Stimulated activated CD8-positive, alpha-beta memory T cell treated with anti-CD3 and anti-CD28 coated beads, Interleukin-7, amount 100 ng/mL, for 48 hours (primary cell): Measurements from ENCODE around the gene KRTAP1-3.
"Not testable (repeated sequence)": the region's sequence is repeated elsewhere in the genome, so short reads cannot be mapped to it uniquely, and the experiment has no call there.

Source experiments
- DNase-seq, 2 donors: peaks; one replicate each; pipeline ENCODE4 v3.0.0-alpha.2; 2020; ENCODE audit warnings: low read depth in 1 of 2; ENCODE audit errors: extremely low read depth in 1 of 2

Gene KRTAP1-3

GRCh38 chr17:41012326-41013120, 22.2 kb downstream of the KRTAP1-3 start:
- DNase-seq = no peak

DNA sequence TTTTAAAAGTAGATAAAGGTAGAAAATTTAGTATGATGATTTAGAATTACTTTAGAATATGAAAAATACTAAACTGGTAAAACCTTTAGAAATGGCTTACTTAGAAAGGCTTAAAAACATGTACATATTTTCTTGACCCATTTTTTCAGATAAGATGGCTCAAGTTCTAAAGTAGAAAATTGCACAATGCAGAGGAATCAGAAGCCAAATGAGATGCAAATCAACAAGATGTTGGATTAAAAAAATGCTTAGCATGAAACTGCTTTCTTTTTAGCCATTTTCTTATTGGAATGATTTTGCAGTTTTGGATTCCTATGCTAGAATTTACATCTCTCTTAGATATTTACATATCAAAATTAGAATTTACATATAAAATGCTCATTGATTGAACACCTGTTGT, 24.2 kb downstream of the KRTAP1-3 start:
- no peak for DNase-seq

- DNase-seq = no peak
Observed at GRCh38 chr17:41009936-41010335, 24.7 kb downstream of the KRTAP1-3 start.

DNA sequence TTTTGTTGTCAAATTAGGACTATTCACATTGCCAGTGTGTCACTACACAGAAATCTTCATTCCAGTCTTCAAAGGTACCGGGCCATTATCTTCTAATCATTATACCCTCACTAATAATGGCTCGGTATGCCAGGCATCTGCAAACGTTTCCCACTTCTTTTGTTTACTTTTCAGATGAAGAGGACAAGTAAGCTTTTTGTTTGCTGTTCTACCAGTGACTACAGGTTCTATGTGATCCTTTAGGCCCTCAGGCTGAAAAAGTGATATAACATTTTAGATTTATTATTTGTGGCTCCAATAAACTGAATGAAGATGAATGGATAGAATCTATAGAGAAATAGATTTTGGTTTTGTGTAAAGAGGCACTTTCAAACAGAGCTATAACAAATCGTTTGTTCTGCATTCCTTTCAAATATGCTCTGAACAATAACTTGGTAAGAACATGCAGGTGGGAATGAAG, 25.3 kb downstream of the KRTAP1-3 start:
- no peak for DNase-seq

DNA sequence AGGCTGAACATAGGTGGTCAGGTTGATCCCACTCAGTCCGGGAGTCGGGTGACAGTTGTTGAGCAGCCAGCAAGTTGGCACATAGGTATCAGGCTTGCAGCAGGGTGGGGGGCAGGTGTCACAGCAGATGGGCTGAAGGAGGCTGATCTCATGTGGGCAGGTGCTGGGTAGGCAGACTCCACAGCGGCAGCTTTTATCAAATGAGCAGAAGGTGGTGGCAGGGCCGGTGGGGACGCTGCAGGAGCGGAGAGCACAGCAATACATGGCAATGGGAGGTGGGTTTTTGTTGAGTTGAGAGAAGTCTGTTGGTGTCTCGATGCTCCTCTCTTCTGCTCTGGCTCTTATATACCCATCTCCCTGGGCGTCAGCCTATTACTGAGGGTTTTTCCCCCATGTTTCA, 25.9 kb downstream of the KRTAP1-3 start, which contains the start of gene KRTAP3-1:
Gene KRTAP3-1, minus strand, starts transcription at position 318 of the 400 bp plus-strand sequence. Its CDS starts 54 bp downstream, at position 264.
- DNase-seq = no peak

DNA sequence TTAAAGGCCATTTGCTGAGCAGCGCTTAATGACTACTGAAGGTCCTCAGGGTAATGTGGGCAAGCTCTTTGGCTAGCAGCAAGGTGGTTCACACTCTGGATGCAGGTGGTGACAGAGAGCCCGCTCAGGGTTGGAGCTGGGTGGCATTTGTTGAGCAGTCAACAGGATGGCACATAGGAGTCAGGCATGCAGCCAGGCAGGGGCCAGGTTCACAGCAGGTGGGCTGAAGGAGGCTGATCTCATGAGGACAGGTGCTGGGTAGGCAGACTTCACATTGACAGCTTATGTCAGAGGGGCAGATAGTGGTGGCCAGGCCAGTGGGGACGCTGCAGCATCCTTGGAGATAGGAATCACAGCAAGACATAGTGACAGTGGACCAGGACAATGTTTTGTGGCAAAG, 30.3 kb downstream of the KRTAP1-3 start:
- no peak for DNase-seq

- no peak for DNase-seq
Observed at GRCh38 chr17:41003926-41004325, 30.7 kb downstream of the KRTAP1-3 start.

DNA sequence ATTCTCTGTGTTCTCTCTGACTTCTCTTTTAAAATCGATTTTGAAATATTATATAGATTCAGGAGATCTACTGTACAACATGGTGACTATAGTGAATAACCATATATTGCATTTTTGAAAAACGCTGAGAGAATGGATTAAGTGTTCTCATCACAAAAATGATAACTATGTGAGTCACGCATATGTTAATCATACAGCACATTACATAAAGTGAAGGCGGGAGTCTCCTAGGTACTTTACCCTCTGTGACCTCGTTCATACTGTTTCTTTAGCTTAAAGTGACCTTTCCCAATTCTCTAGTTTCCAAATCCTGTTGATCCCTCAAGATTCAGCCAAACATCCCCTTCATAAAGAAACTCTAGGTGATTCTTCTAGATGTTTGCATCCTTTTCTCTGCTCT, 31.9 kb downstream of the KRTAP1-3 start:
- no peak for DNase-seq

GRCh38 chr17:41001795-41002194, 32.9 kb downstream of the KRTAP1-3 start:
- no peak for DNase-seq

DNA sequence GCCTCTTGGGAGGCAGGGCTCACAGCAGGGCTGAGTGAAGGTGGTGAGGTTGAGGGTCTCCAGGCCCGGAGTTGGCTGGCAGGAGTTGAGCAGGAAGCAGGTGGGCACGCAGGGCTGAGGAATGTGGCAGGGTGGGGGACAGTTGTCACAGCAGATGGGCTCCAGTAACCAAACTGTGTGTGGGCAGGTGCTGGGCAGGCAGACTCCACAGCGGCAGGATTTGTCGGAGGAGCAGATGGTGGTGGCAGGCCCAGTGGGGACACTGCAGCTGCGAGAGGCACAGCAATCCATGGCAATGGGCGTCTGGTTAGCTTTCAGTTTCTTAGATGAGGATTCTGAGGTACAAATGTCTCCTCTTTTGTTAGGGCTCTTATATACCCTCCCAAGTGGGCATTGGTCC, 35.1 kb downstream of the KRTAP1-3 start, which contains the start of gene KRTAP3-2:
Gene KRTAP3-2, minus strand, starts transcription at position 344 of the 400 bp plus-strand sequence. Its CDS starts 53 bp downstream, at position 291.
- DNase-seq = not testable (repeated sequence)

DNA sequence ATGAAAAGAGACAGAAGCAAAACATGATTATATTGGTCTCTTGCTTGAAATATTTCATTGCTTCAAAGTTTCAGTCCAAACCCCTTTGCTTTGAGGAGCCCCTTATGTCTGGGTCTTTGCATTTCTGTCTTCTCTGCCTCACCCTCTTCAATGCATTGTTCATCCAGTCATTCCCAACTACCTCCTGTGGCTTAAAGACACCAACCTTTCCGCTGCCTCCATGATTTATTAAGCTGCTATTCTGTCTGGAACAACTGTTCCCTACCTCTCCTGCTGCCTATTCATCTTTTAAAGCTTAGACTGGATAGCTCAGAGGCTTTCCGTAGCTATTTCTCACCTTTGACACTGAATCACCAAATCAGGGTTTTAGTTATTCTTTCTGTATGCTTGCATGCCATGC, 37.3 kb downstream of the KRTAP1-3 start:
- no peak for DNase-seq

- DNase-seq = no peak
Observed at GRCh38 chr17:40996829-40997228, 37.8 kb downstream of the KRTAP1-3 start.

GRCh38 chr17:40995116-40995515, 39.6 kb downstream of the KRTAP1-3 start:
- DNase-seq = no peak

DNA sequence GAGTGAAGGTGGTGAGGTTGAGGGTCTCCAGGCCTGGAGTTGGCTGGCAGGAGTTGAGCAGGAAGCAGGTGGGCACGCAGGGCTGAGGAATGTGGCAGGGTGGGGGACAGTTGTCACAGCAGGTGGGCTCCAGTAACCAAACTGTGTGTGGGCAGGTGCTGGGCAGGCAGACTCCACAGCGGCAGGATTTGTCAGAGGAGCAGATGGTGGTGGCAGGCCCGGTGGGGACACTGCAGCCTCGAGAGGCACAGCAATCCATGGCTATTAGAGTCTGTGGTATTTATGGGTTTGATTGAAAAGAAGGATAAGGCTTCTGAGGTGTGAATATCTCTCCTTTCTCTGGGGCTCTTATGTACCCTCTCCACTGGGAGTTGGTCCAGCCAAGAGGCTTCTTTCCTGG, 40.8 kb downstream of the KRTAP1-3 start, which contains the start of gene KRTAP3-3:
Gene KRTAP3-3, minus strand, starts transcription at position 326 of the 400 bp plus-strand sequence. Its CDS starts 67 bp downstream, at position 259.
- DNase-seq = no peak

DNA sequence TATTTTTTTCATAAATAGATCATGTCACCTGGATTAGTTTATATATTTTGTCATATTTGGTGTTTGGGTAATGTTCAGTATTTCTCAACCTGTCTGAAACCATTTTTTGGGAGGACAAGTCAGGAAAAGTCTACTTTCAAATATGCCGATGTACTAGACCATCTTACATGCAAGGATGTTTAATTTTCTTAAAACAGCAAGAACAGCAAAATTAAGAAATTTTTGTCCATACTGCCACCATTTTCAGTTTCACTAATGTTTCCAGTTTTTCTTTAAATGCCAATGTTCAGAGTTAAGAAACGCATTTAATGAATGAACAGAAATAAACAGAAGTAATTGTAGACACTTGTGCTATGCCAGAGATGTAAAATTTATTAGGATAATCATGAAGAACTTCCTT, 41.6 kb downstream of the KRTAP1-3 start:
- DNase-seq = no peak

DNA sequence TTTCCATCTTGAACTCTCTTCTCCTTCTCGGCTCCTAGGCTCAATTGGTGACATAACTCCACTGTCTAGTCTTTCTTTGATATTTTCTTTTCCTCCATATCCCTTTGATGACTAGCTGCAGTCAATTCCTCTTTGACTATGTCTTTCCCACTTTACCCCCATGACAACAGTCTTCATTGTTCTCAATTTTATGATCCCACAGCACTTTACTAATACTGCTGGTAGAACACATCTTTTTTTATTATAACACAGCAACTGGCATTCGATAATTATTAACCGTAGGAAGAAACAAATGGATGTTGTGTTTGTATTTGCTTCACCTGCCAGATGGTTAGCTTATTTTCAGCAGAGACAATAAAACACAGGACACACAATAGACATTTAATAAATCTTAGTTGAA, 42.0 kb downstream of the KRTAP1-3 start:
- no peak for DNase-seq

- DNase-seq = no peak
Observed at GRCh38 chr17:40986920-40987319, 47.8 kb downstream of the KRTAP1-3 start.

- DNase-seq = no peak
Observed at GRCh38 chr17:40984226-40984625, 50.4 kb downstream of the KRTAP1-3 start, which contains the start of gene KRT40. Gene KRT40, minus strand, starts transcription at chr17:40984326. Its CDS starts 53 bp downstream, at chr17:40984273.
